Measurements from ENCODE around the gene TLE1.
"Not testable (repeated sequence)": the region's sequence is repeated elsewhere in the genome, so short reads cannot be mapped to it uniquely, and the experiment has no call there.

TLE1 gene

DNA sequence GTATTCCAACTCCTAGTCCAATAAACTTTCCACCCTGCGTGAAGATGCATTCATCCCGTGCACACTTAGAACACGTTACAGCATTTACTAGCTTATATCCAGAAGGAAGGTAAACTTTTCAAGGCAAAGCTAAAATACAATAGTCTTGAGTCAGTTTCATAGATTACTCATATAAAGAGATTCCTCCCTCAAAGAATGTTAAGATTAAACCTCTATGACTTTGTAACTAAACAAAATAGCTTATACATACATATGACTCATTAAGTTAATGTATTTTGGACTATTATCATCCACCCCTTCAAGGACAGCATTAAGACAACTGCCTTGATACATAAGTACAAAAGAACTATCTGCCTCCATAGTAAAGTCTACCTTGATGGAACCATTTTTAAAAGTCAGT, 36.1 kb downstream of the TLE1 start:
- DNase-seq (ENCODE audit: low spot score) = no peak

DNA sequence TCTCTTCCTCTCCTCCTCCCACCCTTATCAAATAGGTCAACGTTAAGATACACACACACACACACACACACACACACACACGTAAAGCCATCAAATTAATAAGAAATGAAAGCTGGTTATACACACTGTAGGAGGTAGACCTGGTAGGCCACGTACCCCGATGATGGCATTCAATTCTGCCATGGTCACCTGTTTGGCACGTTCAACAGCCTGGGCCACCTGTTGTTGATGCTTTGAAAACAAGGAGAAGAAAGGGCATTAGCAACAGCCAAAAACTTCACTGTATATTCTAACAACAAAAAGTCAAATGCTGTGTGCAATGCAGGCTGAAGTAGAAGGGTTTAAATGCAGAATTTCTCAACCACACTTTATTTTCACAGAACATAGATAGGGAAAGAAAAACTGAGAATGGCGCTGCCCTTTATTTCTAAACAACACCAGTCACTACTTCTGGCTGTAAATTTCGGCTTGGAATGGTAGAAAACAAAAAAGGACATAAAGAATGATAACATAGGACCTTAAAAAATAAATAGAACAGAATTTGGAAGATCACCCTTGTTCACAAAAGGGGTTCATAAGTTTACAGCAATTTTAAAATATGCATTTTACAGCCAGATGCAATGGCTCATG, 37.2 kb downstream of the TLE1 start:
- no peak for DNase-seq (ENCODE audit: low spot score)

DNA sequence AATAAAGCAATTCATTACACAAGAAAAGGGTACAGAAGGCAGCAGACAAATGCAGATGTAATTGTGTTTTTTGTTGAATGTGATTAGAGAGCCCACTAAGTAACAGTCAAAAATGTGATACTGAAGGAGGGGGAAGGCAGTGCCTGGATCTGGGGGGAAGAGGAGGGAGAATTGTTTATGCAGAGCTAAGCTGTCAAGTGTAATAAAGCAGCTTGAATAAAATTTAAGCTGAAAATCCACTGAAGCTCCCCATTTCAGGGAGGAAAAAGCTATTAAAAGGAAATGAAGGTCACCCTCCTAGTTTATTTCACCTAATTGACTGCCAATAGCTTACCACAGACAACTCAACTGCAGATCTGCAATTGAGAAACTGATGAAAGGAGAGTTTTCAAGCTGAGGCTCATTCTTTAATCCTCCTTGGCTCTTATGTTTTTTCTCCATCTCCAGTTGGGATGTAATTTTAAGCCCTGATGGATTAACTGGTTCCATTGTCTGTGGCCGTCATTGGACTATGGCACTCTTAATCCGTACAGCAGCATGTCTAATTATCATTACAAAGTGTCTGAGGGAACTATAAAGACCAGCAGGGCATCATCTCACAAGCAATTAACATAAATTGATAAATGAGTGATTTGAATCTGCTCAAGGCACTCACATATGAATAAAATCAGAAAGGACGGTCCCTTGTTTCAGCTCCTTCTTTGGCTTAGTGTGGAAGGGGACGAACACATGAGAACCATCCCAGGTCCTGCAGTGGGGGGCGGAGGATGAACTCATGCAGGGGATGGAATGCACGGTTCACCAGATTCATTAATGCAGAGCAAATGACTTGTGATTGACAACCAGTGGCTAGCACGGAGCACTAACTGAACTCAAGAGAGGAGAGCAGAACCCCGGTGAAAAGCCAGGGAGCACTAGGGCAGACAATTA, 38.5 kb downstream of the TLE1 start:
- DNase-seq (ENCODE audit: low spot score) = no peak

DNA sequence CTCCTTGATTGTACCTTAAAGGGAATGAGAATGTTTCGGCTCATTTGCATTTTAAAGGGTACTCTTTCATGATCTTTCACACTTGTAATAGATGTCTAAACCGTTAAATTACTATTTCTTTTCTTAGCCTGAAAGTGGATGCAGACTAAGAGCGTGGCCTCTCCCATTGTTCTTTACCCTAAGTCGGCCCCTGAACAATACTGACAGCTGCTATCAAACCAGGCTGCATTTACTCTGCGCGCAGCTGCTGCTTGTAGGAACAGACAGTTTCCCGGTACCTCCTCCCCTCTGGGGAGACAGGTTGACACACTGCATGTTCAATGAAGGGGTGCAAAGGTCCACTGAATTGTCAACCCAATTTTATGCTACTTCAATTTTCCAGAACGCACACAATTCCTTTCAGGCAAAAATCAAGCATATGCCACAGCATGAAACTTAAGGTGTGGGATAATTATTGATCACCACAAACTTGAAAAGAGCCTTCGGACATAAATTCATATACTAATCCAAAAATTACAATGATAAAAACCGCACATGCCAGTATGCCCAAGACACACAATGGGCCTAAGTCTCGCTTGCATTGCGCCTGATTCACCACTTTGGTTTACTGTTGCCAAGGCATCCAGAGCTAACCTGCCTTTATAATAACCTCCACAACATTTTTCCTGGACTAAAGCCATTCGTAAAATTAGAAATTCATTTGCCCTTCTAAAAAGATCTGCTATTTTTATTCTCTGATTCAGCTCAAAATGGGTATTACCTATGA, 39.7 kb downstream of the TLE1 start:
- no peak for DNase-seq (ENCODE audit: low spot score)

DNA sequence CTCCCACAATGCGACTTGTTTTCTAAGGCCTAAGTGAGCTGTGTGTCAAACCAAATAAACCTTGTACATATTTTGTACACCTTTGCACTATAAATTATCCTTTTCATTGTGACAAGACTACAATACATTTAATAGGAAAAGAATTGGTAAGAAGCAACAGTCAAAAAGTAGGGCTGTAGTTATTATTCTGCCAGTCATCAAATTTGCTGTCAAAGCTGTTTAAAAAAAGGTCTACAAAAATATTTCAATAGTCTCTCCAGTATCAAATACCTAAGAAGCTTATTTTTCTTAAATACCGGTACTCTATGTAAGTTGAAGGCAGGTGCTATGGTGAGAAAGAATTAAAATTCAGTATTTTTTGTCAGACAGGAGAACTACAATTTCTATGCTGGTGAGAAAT, 40.5 kb downstream of the TLE1 start:
- no peak for DNase-seq (ENCODE audit: low spot score)

DNA sequence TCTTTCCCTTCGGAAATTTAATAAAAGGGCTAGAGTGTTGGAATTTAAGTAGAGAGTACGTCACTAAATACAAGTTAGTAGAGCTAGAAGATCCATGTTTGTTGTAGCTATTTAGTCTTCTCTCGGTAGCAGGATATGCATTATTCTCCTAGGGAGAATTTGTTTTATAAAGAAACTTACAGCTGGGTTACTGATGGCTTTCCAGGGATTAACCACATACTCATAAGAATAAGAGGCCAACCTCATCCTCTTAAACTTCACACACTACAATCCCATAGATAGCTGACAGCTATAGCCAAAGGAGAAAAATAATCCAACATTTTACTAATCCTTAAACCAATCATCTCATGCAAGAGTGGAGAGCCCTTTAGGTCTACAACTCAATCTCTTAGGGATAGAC, 43.0 kb downstream of the TLE1 start:
- DNase-seq (ENCODE audit: low spot score) = no peak

DNA sequence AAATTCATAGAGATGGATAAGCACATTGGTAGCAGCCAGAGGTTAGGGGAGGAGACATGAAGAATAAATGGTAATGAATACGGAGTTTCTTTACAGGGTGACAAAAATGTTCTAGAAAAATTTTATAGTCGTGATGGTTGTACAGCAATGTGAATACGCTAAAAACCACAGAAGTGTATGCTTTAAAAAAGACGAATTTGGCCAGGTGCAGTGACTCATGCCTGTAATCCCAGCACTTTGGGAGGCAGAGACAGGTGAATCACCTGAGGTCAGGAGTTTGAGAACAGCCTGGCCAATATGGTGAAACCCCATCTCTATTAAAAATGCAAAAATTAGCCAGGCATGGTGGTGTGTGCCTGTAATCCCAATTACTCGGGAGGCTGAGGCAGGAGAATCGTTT, 44.8 kb downstream of the TLE1 start:
- not testable (repeated sequence) for DNase-seq (ENCODE audit: low spot score)

DNA sequence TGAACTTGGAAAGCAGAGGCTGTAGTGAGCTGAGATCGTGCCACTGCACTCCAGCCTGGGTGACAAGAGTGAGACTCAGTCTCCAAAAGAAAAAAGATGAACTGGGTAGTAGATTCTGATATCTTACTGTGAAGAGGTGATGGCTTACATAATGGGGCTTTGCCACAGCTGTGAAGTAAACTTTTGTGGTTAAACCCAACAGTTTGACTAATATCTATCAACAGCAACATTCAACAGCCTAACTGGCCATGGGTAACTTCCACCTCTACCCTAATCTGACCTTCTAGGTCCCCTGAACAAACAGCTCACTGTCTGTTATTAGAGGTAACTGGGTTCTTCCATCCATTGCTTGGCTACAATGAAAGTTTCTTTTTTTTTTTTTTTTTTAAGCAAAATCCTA, 52.1 kb downstream of the TLE1 start:
- no peak for DNase-seq (ENCODE audit: low spot score)

DNA sequence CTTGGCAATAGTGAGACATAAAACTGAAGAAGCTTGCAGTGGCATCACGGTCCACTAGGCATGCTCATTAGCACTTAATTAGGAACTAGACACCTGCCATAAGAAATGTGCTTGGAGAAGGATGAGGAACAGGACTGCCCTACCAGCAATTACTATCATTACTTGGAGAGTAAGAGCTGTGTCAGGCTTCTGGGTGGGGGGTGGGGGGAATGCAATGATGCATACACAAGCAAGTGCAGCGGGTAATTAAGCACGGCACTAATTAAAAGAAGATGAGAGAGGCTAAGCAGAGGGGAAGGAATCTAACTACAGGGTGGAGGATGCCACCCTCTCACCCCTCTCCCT, 53.1 kb downstream of the TLE1 start:
- no peak for DNase-seq (ENCODE audit: low spot score)

DNA sequence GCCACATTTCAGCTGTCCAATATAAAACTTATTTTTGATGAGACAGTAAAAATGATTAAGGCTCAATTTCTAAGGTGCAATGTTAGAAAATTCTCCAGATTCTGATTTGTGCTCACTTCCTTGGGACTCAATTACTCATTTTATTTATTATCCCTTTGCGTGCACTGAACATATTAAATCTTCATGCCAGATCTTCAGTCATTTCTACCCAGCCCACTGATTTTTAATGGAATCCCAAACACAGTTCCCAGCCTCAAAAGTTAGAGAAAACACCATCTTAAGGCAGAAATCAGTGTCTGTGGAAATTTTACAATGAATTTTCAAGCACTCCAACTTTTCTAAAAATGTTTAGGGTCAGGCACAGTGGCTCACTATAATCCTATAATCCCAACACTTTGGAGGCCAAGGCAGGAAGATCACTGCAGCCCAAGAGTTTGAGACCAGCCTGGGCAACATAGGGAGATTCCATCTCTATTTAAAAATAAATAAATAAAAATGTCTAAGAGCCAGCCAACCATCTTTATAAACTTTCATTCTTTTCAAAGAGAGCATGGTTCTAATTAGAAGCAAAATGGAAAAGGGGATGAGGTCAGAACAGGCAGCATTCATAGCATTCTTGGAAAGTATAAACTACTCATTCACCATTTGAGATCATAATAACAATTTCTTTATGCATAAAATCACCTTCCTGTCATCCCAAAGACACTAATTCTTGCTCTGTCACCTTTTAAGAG, 53.7 kb downstream of the TLE1 start:
- no peak for DNase-seq (ENCODE audit: low spot score)

DNA sequence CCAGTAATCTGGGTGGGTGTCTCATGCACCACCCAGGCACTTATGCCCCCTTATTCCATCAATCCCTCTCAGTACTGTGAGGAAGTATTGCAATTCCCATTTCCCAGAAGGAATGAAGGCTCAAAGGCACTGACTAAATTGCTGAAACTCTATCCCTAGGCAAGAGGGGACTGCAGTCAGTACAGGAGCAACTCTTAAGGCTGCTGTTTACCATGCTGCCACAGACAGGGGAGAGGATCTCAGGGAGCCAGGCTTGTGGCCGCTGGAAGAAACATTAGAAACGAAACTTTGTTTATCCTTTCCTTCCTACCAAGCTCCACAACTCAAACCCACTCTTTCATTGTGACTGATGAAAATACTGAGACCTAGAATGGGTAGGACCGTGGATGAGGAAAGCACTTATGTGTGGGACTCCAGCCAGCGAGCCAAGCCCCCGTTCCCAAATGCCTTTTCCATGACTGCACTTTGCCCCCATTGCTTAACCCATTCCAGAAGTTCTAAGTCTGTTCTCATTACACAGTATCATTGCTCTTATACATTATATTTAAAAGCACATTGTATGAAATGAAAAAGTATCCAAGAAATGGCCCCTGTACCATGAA, 54.3 kb downstream of the TLE1 start:
- DNase-seq (ENCODE audit: low spot score) = no peak

DNA sequence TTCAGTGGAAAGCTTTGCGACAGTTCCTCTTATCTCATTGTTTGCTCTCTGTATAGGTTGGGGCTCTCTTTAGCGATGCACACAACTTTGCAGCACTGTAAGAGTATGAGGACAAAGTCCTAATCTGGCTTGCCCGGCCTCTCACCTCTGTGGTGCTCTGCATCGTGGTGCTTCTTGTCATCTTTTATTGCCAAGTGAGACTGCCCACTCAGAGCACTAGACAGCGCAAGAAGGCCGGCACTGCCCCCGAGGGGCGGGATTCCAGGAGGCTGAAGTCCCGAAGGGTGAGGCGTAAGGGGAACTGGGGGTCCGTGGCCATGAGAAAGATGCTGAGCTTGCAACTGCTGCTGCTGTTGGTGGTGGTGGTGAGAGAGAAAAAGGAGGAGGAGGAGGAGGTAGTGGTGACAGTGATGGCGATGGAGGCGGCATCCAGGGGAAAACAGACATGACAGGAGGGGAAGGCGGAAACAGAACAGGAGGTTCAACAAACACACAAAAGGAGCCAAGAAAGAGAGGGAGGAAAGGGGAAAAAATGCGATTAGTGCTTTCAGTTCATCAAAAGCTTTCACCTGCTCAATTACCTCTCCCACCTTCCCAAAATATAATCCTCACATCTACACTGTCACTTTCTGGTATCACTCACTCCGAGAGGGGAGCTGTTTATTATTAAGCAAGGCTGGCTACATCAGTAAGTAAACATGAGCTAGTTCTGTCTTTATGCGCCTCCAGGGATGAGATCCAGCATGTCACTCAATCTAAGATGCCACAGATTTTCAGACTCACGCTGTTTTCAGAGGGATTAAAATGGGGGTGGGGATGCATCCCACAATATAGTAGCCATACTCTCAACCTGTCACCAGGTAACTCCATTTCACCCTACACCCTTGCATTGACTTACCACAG, 55.1 kb downstream of the TLE1 start:
- DNase-seq (ENCODE audit: low spot score) = no peak

DNA sequence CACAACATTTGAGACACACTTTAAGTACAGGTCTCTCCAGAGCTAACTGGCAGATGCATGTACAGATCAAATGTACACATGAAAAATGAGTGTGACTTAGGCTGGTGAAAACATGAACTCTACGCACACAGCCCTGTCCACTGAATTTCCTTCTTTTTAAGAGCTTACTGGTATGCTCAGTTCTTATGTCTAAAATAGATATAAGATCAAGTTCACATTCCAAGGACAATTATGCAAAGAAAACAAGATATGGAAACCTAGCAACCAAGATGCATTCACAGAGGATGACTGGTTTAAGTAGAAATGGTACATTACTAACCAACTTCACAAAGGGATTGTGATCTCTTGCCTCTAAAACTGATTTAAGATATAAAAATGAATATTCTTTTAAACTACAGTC, 56.7 kb downstream of the TLE1 start:
- DNase-seq (ENCODE audit: low spot score) = no peak

DNA sequence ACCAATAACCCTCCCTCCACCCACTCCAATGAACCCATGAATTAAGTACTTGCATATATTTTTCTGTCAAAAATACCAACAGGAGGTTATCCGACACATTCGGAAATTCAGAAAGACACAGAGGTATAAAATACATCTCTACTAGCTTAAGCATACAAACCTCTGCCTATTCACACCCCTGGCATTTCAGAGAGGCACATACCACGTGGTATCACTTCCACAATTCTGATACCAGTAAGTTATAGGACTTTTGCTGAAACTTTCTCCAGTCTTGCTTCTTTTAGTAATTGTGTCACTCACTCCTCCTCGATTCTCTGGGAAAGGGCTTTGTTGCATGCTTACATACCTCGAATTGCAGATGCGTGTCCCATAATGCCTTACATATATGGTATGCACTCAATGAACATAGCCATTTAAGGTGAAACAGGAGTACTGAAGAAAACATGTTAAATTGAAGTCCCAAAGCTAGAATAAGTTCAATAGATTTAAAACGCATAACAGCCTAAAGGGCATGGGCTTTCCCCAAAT, 58.1 kb downstream of the TLE1 start:
- no peak for DNase-seq (ENCODE audit: low spot score)

DNA sequence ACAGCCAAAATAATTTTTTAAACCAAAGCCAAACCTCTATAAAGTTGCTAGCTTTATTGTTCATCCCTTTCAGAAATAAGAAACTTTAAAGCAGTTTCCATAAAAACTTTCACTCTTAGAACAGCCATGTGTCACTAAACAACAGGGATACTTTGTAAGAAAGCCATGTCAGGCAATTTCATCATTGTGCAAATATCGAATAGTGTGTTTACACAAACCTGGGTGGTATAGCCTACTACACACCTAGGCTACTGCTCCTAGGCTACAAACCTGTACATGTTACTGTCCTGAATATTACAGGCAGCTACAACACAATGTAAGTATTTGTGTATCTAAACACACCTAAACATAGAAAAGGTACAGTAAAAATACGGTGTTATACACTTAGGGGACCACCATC, 59.9 kb downstream of the TLE1 start:
- DNase-seq (ENCODE audit: low spot score) = no peak

DNA sequence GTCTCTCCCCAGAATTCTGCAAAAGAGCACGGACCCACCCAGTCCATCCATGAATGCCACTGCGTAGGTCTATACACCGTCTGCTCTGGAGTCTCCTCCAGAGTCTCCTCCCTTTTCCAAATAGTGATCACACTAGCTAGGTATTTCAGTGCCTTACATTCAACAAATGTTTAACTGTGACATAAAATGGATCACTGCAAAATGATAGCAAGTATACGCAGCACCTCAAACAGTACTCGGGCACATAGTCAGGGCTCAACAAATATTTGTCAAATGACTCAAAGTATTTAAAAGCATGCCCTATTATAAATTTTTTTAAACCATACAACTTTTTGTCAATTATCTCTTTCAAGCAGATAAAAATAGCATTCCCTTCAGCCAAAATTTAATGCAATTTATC, 60.5 kb downstream of the TLE1 start:
- no peak for DNase-seq (ENCODE audit: low spot score)

DNA sequence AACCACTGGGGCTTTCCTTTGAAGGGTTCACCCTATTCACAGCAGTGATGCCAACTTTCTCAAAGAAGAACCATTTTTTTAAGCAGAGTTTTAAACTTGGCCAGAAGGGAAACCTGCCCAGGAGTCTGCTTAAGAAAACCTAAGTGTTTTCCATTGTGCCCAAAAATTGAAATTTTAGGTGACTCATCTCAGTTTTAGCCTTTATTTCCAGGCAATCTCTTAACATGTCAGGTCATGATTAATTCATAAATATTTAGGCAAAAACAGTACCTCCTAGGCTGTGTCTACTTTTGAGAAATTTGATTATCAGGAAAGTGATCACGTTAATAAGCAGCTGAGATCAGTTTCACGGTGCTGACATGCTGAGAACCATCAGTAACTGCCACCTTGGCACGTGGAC, 61.9 kb downstream of the TLE1 start:
- DNase-seq (ENCODE audit: low spot score) = no peak

DNA sequence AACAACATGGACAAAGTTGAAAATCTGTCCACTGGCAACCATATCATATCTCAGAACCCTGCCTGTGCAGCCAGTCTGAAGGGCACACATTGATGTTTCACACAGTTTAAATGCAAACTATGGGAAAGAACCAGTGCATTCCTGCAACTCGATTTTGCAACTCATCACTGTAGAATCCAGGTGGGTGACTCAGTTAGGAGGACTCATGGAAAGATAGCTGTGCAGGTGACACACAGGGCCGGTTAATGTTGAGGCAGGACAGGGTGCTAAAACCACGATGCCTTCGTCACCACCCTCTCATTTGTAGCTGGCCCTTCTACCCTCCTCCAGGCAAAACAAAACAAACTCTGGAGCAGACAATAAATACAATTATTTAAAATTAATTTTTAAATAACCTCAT, 62.8 kb downstream of the TLE1 start:
- DNase-seq (ENCODE audit: low spot score) = no peak

DNA sequence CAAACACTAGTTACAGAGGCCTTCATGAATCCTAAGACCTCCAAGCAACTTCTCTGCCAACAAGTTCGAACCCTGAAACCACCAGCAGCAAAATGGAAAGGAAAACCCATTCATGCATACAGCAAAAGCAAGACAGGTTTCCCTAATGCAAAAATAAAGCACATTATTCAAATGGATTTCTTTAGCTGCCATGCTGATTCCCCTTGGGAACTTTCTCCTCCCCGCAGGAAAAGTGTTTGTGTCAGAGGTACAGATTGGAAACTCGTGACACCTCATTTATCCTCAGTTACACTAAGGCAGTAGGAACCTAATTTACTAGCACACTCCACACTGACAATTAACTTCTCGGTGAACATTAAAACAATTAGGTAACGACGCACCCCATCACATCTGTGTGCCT, 63.4 kb downstream of the TLE1 start:
- no peak for DNase-seq (ENCODE audit: low spot score)

DNA sequence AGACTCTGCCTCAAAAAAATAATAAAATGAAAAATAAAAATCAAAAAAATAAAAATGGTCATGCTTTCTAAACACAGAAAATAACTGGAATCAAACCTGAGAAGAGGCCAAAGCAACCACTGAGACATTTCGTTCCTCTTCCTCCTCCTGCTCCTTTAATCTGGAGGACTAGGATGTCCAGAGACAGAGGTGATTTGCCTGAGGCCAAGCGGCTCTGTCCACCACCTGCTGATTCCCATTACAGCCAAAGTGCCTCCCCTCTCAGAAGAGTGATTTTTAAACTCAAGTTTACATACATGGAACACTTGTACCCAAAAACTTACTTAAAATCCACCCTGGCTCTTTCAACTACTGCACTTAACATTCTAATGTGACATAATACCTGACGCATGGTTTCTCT, 65.6 kb downstream of the TLE1 start:
- no peak for DNase-seq (ENCODE audit: low spot score)

Data from SK-N-DZ (cell line).